Peyer's patch (tissue), 4 donors: ENCODE measurements around the gene MAGI2.

Source experiments
- POLR2A ChIP-seq, 2 donors: fragments of 450-650 bp; IDR thresholded peaks; one replicate each; pipeline ENCODE4 v1.5.1; 2017; ENCODE audit warnings: antibody characterized with exemption in 2 of 2, mild to moderate bottlenecking in 2 of 2, moderate library complexity in 2 of 2
- TF ChIP-seq, protein P1 (sequence below), 6 experiments: fragments of 450-650 bp in 4 of 6; fragments of 200-600 bp in 2 of 6; sonication (generic) in 1 of 6; IDR thresholded peaks; one replicate each; pipeline ENCODE4 v1.5.1; 2017 to 2019; ENCODE audit warnings: antibody characterized with exemption in 6 of 6, mild to moderate bottlenecking in 3 of 6, moderate library complexity in 1 of 6

- TF ChIP-seq, protein P1, sequence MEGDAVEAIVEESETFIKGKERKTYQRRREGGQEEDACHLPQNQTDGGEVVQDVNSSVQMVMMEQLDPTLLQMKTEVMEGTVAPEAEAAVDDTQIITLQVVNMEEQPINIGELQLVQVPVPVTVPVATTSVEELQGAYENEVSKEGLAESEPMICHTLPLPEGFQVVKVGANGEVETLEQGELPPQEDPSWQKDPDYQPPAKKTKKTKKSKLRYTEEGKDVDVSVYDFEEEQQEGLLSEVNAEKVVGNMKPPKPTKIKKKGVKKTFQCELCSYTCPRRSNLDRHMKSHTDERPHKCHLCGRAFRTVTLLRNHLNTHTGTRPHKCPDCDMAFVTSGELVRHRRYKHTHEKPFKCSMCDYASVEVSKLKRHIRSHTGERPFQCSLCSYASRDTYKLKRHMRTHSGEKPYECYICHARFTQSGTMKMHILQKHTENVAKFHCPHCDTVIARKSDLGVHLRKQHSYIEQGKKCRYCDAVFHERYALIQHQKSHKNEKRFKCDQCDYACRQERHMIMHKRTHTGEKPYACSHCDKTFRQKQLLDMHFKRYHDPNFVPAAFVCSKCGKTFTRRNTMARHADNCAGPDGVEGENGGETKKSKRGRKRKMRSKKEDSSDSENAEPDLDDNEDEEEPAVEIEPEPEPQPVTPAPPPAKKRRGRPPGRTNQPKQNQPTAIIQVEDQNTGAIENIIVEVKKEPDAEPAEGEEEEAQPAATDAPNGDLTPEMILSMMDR (IDR thresholded peaks at IDR 0.05), result no peak
- TF ChIP-seq POLR2A (IDR thresholded peaks at IDR 0.05), result no peak
Measured at GRCh38 chr7:78924581-78924980, 528.9 kb downstream of the MAGI2 start.
